HG02981 (cell line): ENCODE data around the gene CCDC47.

Source experiments
- ATAC-seq: cut with Tn5 transposase; IDR thresholded peaks from one replicate; pipeline ENCODE4 v1.9.1; 2021; ENCODE audit warnings: mild to moderate bottlenecking, moderate library complexity; ENCODE audit not compliant: unreplicated experiment

CCDC47 gene

DNA sequence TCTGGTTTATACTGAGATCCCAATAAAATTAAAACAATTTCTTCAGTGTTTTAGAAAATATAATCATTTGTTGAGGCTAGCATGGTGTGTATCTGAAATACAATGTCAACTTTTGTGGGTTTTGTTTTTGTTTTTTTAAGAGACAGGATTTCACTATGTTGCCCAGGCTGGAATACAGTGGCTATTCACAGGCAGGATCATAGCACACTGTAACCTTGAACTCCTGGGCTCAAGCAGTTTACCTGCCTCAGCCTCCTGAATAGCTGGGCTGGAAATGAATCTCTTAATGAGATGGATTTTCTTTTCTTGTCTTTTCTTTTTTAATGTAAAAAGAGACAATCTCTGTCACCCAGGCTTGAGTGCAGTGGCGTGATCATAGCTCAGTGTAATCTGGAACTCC lies 12.7 kb upstream of the CCDC47 start:
- ATAC-seq: no peak

DNA sequence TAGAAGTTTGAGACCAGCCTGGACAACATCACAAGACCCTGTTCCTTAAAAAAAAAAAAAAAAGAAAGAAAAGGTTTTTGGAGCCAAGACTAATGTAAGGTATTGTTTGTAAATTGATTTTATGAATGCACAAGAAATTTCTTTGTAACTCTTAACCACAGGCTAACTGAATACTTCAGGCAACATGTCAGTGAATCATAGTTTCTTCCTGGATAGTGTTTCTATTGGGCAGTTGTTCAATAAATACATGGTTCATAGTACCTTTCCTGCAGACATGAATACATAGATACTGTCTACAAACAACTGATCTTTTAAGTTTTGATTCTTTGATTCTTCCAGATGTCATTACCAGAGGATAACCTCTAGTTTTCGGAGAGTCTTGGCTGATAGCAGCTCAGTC lies 12.2 kb upstream of the CCDC47 start:
- ATAC-seq: no peak

DNA sequence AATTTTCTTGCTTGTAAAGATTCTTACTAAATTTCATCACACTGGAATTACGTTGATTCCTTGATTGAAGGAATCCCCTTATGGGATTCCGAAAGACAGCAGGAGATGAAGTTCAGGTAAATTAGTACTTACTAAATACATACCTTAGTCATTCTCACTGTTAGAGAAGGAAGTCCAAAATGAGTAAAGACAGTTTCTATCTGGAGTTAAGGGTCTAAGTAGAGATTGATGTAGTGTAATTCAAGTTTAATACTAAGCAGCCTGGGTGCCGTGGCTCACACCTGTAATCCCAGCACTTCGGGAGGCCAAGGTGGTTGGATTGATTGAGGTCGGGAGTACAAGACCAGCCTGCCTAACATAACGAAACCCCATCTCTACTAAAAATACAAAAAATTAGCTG lies 10.1 kb upstream of the CCDC47 start:
- ATAC-seq: no peak

DNA sequence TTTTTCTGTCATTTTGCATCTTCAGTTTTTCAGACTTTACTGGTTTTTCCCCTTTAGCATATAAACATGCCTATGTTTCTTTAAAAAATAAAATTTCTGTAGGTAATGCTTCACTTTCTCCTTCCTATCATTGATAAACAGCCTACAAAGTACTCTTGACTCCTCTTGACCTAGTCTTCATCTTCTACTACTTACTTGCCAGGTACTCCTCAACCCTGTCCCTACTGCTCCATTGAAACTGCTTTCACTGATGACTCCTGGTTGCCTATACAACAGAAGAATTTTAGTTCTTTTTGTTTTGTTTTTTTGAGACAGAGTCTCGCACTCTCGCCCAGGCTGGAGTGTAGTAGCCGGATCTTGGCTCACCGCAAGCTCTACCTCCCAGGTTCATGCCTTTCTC lies 7.5 kb upstream of the CCDC47 start:
- no peak for ATAC-seq

DNA sequence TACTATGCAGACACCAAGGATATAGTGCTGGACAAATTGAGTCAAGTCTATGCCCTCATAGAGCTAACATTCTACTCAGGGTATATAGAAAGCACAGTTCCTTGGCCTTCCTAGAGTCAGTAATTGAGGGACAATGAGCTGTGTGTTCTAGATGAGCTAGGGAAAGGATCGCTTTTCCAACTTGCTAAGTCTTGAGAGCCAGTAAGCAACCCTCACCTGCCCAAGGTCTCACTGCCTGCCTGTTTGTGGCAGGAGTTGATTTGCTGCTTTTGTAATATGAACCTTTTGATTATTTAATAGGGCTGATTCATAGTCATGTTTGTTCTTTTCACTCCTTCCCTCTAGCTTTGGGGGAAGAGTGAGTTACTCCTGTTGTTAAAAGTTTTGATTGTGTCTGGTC lies 7.1 kb upstream of the CCDC47 start:
- ATAC-seq: no peak

DNA sequence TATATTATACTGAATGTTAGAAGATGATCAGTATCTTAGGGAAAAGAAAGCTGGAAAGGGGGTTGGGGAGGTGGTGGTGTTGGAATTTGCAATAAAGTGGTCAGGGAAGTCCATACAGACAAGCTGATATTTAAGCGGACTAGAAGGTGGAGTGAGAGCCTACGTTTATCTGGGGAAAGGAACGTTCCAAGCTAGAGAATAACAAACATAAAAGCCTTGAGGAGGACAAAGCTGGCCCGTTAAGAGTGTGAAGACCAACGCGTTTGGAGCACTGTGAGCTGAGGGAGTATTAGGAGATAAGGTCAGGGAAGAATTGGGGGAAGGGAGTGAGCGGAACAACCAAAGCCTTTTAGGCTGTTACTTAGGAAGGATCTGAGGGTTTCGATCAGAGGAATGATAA lies 2.0 kb upstream of the CCDC47 start:
- no peak for ATAC-seq

DNA sequence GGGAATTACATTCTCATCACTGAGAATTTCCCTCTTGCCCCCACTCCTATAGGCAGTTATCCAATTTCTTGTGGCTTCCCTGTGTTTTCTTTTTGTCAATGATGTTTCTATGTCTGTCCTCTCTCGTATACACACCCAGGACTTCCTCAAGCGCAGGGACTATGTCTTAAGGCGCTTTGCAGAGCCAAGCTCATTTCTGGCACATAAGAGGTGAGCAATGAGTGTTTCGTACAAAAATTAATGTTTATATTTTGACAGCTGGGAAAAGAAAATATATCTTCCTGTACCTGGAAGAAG lies 1.5 kb upstream of the CCDC47 start:
- ATAC-seq: no peak

DNA sequence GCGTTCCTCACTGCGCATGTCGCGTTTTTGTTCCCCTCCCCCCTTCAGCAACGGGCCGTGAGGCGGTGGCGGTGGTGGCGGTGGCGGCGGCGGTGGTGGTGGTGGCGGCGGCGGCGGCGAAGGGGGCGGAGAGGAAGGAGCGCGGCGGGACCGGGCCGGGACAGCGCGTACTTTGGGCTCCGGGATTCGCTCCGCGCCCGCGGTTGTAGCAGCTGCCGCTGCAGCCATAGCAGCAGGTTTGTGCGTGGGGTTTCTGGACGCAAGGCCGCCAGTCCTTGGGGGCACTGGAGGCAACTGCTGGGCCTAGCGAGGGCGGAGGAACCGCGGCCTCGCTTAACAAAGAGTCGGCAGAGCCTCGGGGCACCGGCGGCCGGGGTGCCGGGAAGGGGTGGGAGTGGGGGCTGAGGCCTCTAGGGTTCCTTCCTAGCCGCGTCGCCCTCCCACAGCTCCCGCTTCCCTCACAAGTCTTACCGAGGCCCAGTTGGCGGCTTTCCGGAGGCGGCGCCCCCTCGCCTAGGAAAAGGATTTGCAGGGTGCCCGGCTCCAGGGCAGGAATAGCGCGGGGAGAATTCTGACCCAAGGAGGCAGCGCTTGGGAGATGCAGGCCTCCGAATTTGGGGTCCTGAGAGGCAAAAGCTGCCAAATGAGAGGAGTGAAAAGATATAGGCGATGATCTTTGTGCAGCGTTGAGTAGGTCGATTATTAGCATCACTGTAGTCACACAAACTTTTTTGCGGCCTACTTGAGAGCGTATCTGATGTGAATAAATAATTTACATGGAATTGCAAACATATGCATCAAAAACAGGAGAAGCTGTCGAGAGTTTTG lies 958 bp upstream of the CCDC47 start, which contains the start of gene DDX42:
Gene DDX42, plus strand, starts transcription at position 30 of the 828 bp plus-strand sequence. CDS start 12,880 bp downstream, outside the sequence.
- peak; percentile 2 for ATAC-seq

DNA sequence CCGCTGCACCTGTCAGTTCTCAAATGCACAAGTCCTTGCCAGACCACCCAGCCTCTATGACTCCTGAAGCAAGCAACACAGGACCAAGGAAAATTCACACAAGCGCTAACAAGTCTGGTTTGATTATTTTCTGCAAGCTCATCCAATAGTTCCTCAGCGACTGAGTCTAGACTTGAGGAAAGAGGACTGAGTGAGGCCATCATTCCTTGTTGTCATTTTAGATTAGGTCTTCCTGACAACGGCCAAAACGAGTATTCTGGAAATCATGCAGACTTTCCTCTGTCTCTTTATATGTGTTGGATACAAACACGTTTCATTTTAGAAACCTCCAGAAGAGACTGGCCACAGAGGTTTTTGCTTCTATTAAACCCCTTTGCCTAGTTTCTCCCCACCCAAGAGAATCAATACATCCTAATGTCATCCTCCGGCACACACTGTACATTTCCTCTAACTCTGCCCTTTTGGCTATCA lies 561 bp downstream of the CCDC47 start:
- no peak for ATAC-seq

DNA sequence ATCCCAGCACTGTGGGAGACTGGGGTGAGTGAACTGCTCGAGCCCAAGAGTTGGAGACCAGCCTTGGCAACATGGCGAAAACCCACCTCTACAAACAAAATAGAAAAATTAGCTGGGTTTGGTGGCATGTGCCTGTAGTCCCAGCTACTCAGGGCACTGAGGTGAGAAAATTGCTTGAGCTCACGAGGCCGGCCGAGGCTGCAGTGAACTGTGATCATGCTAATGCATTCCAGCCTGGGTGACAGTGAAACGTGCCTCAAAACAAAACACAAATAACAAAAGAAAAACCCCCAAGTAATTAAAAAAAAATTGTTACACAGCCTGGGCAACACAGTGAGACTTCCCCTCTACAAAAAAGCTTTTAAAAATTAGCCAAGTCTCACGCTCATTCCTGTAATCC lies 5.0 kb downstream of the CCDC47 start:
- ATAC-seq: no peak

DNA sequence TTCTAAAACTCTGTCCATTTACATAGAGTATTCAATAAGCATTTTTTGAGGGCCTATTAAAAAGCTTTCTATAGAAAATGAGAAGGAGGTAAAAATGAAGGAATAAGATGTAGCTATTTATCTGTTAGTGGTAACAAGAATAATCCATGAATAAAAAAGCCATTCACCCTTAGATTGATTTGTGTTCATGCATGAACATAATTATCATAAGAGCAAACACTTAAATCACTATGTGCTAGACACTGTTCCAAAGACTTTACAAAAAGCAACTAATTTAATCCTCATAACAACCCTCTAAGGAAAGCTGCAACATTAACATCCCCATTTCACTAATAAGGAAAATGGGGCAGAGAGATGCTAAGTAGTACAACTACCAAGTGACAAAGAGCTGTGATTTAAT lies 6.6 kb downstream of the CCDC47 start:
- no peak for ATAC-seq

DNA sequence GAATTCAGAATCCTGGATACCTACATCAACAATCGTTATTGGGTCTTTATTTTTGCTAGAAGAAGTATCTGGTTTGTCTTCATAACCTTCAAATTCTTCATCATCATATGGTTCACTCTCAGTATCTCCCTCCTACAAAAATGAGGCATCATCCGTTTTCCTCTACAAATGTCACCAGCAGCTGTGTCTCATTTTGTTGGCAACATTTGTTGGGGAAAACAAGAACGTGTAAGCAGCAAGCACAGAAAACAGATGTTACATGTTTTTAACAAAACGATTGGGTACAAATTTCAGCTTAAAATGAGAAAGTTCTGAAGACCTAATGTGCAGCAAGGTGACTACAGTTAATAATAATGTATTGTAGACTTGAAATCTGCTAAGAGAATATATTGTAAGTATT lies 8.7 kb downstream of the CCDC47 start:
- ATAC-seq: no peak

DNA sequence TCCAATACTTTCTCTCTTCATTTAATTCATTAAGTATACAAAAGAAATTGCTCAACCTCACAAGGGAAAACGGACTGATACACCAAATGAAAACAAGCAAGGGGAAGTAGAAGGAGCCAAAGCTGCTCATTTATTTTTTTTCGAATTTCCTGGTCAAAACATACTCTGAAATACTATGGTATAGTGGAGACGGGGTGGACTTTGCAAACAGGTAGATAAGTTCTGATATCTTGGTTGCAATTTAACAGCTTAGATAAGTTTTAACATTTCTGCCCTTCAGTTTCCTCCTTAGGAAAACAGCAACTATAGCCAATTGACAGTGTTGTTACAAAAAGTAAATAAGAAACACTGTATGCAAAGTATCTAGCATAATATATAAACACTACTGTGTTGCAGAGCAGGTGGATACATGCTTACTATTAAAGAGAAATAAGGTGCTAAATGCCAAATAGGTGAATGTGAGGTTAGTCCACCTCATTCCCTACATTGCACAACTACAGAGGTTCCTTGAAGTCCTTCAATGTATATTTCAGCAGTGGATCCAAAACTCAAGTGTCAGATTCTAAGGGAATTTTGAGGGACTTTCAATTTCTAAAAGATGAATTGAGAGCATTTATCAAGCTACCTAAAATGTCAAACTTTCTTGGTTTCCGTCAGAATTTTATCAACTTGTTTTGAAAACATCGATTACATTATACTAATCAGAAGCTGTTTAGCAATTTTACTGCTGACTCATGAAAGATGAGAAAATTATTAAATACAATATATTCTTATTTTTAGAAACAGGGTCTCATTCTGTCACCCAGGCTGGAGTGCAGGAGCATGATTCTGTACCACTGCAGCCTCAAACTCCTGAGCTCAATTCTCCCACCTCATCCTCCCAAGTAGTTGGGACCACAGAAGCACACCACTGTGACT lies 11.0 kb downstream of the CCDC47 start:
- no peak for ATAC-seq

DNA sequence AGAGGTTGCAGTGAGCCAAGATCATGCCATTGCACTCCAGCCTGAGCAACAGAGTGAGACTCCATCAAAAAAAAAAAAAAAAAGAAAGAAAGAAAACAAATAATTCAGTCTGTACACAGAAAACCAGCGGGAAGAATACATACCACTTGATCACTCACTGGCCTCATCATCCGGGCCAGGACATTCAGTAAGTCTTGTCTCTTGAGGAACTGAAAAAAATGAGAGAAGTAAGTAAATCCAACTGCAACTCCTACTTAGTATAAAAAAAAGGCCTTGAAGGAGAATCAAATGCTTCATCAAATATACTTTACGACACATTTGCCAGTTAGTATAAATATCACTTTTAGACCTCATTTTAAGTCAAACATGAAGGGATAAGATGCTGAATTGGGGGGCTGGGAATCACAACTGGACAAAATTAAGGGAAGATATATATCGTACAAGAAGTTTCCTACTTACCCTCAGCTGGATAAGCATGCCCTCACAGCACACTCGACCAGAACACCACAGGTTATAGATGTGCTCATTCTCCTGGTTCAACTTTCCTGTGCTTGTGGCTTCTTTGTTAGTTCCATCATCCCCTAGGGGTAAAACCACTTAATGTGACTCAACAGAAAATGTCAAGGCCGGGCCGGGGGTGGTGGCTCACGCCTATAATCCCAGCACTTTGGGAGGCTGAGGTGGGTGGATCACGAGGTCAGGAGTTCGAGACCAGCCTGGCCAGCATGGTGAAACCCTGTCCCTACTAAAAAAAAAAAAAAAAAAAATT lies 12.4 kb downstream of the CCDC47 start:
- ATAC-seq: no peak

DNA sequence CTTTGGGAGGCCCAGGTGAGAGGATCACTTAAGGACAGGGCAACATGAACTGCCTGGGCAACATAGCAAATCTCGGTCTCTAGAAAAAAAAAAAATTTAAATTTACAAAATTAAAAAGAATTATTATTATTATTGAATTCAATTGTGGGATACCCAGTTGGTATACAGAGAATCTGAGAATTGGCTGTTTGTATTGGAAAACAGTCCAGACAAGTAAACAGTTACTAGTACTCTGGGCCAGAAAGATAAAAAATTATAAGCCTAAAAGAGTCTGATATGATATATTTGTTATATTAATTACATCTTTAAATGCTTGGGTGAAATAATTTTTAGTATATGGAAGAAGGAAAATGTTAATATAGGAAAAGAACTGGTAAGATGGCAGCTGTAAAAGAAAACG lies 15.0 kb downstream of the CCDC47 start:
- ATAC-seq: no peak

DNA sequence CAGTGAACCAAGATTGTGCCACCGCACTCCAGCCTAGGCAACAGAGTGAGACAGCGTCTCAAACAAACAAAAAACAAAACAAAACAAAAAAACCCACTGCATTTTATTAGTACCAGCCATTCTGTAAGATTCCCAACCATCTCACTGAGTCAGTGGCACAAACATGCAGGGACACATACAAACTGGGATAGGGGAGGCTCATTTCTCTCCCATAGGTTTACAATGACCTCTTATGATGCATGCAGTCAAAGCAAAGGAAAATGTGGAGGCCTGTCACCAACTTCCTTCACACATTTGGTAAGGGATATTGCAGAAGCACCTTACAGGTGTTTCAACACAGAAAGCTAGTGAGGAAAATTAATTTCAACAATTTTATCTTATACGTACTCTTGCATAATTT lies 19.4 kb downstream of the CCDC47 start:
- no peak for ATAC-seq

DNA sequence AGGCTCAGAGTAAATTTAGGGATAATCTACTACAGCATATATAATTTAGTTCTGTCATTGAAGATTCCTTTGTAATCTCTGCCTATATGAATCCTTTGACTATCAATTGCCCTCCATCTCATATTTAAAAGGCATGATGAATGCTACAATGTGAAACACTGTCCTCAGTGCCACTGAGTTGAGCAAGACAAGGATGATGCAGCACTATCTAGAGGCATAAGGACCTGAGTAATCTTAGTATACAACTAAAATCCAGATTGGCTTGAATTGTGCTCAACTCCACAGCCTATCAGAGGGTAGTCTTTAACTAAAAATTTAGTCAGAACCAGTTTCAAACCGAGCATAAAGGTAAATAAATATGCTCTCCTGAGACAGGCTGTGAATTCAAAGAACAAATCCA lies 20.2 kb downstream of the CCDC47 start:
- ATAC-seq: no peak

DNA sequence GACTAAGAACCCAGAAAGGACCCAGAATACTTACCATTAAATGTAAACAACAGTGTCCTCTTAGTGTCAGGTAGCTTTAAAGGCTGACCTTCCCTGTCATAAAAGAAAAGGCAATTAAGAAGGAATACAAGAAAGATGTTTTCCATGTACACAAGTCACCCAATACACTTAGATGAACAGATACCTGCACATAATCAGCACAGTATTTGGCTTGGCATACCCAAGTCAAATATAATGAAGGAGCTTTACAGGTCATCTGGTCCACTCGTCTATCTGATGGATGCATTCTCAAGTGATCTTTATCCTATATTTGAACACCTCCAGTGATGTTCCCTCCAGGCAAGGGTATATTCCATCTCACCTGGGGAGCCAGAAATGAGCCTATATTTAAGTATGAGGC lies 20.7 kb downstream of the CCDC47 start:
- no peak for ATAC-seq

DNA sequence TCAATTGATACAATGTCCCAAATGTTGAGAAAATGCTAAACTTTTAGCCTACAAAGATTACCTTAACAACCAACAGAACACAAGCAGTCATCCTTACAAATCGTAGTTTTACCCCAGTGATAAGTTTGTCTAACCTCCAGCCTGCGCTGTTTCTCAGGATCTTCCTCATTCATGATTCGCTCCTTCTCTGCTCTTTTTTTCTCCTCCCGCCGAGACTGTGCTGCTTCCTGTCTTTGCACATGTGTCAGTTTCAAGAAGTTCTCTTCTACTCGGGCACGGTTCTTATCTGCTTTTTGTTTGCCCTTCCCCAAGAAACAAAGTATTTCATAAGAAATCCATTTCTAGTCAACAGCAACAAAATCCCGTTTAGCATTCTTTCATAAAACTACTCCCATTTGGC lies 21.6 kb downstream of the CCDC47 start:
- ATAC-seq: no peak

DNA sequence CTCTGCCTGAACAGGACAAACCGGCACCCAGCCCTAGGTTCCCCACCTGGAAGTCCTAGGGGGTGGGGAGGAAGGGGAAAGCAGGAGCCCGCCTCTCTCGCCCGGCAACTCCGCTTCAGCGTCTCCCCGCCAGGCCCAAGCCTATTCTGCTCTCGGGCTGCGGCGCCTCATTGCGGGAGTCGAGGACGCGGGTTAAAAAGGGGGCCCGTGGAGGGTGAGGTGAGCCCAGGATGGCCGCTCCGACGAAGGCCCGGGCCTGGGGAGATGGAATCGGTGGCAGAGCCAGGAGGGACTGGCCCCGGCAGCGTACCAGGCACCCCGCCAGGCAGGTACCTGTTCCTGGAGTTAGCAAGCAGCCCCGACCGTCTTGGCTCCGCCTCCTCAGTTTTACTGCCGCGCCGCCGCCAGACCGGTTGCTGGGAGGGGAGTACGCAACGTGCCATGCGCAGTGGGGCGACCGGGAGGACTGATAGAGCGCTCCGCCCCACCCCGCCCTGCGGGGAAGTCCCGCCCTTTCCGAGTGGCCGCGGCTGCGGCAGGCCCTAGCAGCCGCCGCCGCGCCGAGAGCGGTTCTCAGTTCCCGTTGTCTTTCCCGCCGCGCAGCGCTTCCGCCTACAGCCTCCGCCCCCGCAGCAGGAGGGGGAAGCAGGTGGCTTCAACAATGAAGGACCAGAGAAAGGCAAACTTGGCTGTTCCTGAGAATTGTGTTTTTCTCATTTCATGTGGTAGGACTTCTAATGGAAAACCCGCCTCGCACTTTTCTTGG lies 31.8 kb downstream of the CCDC47 start, which contains the start of gene STRADA:
Gene STRADA, minus strand, starts transcription at position 392 of the 766 bp plus-strand sequence. CDS start 13,430 bp downstream, outside the sequence.
- ATAC-seq: peak; percentile 83

DNA sequence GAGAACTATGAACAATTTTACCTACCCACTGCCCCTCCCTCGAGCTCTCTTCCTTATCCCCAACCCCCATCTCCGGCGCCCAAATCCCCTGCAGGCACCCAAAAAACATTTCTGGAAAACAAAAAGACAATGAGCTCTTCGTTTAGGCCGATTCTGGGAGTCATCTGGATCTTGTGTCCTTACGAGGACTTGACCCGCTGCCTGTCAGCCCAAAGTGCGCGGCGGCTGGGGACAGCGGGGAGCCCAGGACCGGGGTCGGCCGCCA lies 32.3 kb downstream of the CCDC47 start:
- ATAC-seq: no peak
